ENCODE measurements around the gene TRPM5. TPM values are rescaled to one million over a fixed set of nuclear protein-coding genes. Genes with fewer than 3 reads are reported as not detected.

Gene TRPM5
- total and polyA plus RNA-seq, 2 experiments from 2014 or later, result not detected

- no peak for DNase-seq (ENCODE audit: low spot score)
- H4K20me1 ChIP-seq (replicated peaks; ENCODE audit: insufficient read depth), result no peaks in the 10 kb centered on the region
- no peak for TF ChIP-seq EZH2phosphoT487 (IDR thresholded peaks at IDR 0.05; ENCODE audit: unreplicated experiment)
- no peak for TF ChIP-seq ZNF114 (CRISPR knock-in tag; IDR thresholded peaks at IDR 0.05)
- no peak overlapping the region for H2AFZ ChIP-seq
- Mint-ChIP-seq H3K9me3 (peaks cover 2% of the 10 kb centered on the region; the same call in 2 of the 3 replicates), H3K4me3 (no peak overlapping the region), H3K27me3 (ENCODE audit: insufficient read depth, low read depth, poor library complexity) (peaks cover 49% of the 10 kb centered on the region), H3K4me1 (no peaks in the 10 kb centered on the region), H3K27ac (no peak overlapping the region), H3K36me3 (ENCODE audit: low read depth) (no peaks in the 10 kb centered on the region)
- H3K27me3 ChIP-seq (ENCODE audit: insufficient read depth), result peaks cover 46% of the 10 kb centered on the region
- H3K4me3 ChIP-seq, result no peak overlapping the region
- no peak overlapping the region for H3K27ac ChIP-seq (ENCODE audit: low read depth)
- no peak overlapping the region for H3K4me2 ChIP-seq
- no peaks in the 10 kb centered on the region for H3K9me2 ChIP-seq (ENCODE audit: insufficient read depth)
- no peaks in the 10 kb centered on the region for H3K4me1 ChIP-seq (ENCODE audit: insufficient read depth)
- no peaks in the 10 kb centered on the region for H3K79me2 ChIP-seq (replicated peaks; ENCODE audit: insufficient read depth)
- no peaks in the 10 kb centered on the region for H3F3A ChIP-seq (replicated peaks; ENCODE audit: low read depth)
- ATAC-seq, result no peak
- no peaks in the 10 kb centered on the region for H3K36me3 ChIP-seq (ENCODE audit: insufficient read depth)
Measured at GRCh38 chr11:2471804-2472096, 27.4 kb upstream of the TRPM5 start.

- Mint-ChIP-seq H3K9me3 (peaks cover 2% of the 10 kb centered on the region; the same call in 1 of the 3 replicates), H3K4me1 (no peaks in the 10 kb centered on the region), H3K27me3 (ENCODE audit: insufficient read depth, low read depth, poor library complexity) (peaks cover 46% of the 10 kb centered on the region), H3K36me3 (ENCODE audit: low read depth) (no peaks in the 10 kb centered on the region), H3K27ac (no peak overlapping the region), H3K4me3 (no peak overlapping the region)
- Histone ChIP-seq H3K27me3 (ENCODE audit: insufficient read depth) (peaks cover 41% of the 10 kb centered on the region), H3K79me2 (replicated peaks; ENCODE audit: insufficient read depth) (no peaks in the 10 kb centered on the region), H2AFZ (no peak overlapping the region), H3F3A (replicated peaks; ENCODE audit: low read depth) (no peaks in the 10 kb centered on the region), H3K4me1 (ENCODE audit: insufficient read depth) (no peaks in the 10 kb centered on the region), H3K9me2 (ENCODE audit: insufficient read depth) (no peaks in the 10 kb centered on the region), H4K20me1 (replicated peaks; ENCODE audit: insufficient read depth) (no peaks in the 10 kb centered on the region), H3K4me2 (no peak overlapping the region), H3K27ac (ENCODE audit: low read depth) (no peak overlapping the region), H3K4me3 (no peak overlapping the region), H3K36me3 (ENCODE audit: insufficient read depth) (no peaks in the 10 kb centered on the region)
- ATAC-seq (no peak), DNase-seq (ENCODE audit: low spot score) (no peak)
- no peak for TF ChIP-seq EZH2 (IDR thresholded peaks at IDR 0.05; ENCODE audit: low read depth, unreplicated experiment)
- TF ChIP-seq, protein P1, sequence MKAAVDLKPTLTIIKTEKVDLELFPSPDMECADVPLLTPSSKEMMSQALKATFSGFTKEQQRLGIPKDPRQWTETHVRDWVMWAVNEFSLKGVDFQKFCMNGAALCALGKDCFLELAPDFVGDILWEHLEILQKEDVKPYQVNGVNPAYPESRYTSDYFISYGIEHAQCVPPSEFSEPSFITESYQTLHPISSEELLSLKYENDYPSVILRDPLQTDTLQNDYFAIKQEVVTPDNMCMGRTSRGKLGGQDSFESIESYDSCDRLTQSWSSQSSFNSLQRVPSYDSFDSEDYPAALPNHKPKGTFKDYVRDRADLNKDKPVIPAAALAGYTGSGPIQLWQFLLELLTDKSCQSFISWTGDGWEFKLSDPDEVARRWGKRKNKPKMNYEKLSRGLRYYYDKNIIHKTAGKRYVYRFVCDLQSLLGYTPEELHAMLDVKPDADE (IDR thresholded peaks at IDR 0.05), result no peak
- TF ChIP-seq POLR2AphosphoS5 (IDR thresholded peaks at IDR 0.05; ENCODE audit: low read depth), result no peak
- TF ChIP-seq, protein P2, sequence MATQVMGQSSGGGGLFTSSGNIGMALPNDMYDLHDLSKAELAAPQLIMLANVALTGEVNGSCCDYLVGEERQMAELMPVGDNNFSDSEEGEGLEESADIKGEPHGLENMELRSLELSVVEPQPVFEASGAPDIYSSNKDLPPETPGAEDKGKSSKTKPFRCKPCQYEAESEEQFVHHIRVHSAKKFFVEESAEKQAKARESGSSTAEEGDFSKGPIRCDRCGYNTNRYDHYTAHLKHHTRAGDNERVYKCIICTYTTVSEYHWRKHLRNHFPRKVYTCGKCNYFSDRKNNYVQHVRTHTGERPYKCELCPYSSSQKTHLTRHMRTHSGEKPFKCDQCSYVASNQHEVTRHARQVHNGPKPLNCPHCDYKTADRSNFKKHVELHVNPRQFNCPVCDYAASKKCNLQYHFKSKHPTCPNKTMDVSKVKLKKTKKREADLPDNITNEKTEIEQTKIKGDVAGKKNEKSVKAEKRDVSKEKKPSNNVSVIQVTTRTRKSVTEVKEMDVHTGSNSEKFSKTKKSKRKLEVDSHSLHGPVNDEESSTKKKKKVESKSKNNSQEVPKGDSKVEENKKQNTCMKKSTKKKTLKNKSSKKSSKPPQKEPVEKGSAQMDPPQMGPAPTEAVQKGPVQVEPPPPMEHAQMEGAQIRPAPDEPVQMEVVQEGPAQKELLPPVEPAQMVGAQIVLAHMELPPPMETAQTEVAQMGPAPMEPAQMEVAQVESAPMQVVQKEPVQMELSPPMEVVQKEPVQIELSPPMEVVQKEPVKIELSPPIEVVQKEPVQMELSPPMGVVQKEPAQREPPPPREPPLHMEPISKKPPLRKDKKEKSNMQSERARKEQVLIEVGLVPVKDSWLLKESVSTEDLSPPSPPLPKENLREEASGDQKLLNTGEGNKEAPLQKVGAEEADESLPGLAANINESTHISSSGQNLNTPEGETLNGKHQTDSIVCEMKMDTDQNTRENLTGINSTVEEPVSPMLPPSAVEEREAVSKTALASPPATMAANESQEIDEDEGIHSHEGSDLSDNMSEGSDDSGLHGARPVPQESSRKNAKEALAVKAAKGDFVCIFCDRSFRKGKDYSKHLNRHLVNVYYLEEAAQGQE (IDR thresholded peaks at IDR 0.05; ENCODE audit: unreplicated experiment), result no peak
Measured at GRCh38 chr11:2471048-2471803, 26.9 kb upstream of the TRPM5 start.

Measured in GM23338 (cell line).